H9 (cell line): Measurements from ENCODE around the gene NTNG2. TPM values are rescaled to one million over a fixed set of nuclear protein-coding genes. Genes with fewer than 3 reads are reported as not detected.

ENCODE experiments used
- DNase-seq: peaks from one replicate; pipeline ENCODE4 v3.0.0-alpha.2; 2017
- H2AFZ ChIP-seq: one replicate; pipeline ENCODE4 v1.6.1; 2013; ENCODE audit warnings: mild to moderate bottlenecking, low read length, control low read depth, moderate library complexity
- H2AK5ac ChIP-seq: 2 replicates; pipeline ENCODE4 v1.6.1; 2013; ENCODE audit warnings: low read length, control low read depth, mixed read lengths; ENCODE audit not compliant: insufficient read length
- H2BK120ac ChIP-seq: one replicate; pipeline ENCODE4 v1.6.1; 2013; ENCODE audit warnings: low read depth, mild to moderate bottlenecking, low read length, control low read depth, inconsistent platforms; ENCODE audit not compliant: poor library complexity, severe bottlenecking
- H2BK12ac ChIP-seq: 2 replicates; pipeline ENCODE4 v1.6.1; 2013; ENCODE audit warnings: low read length, control low read depth, mixed read lengths, low read depth; ENCODE audit not compliant: insufficient read length
- H2BK15ac ChIP-seq: 2 replicates; pipeline ENCODE4 v1.6.1; 2013; ENCODE audit warnings: low read depth, low read length, control low read depth
- H2BK20ac ChIP-seq: one replicate; pipeline ENCODE4 v1.6.1; 2013; ENCODE audit warnings: low read depth, mild to moderate bottlenecking, low read length, control low read depth, inconsistent platforms; ENCODE audit not compliant: poor library complexity, severe bottlenecking
- H2BK5ac ChIP-seq: 2 replicates; pipeline ENCODE4 v1.6.1; 2013; ENCODE audit warnings: low read length, control low read depth, mixed read lengths; ENCODE audit not compliant: insufficient read length
- H3K14ac ChIP-seq: 2 replicates; pipeline ENCODE4 v1.6.1; 2013; ENCODE audit warnings: low read length, control low read depth; ENCODE audit not compliant: insufficient read depth
- H3K18ac ChIP-seq: 2 replicates; pipeline ENCODE4 v1.6.1; 2013; ENCODE audit warnings: low read depth, mild to moderate bottlenecking, mixed read lengths, low read length, control low read depth; ENCODE audit not compliant: insufficient read length
- H3K23ac ChIP-seq: 2 replicates; pipeline ENCODE4 v1.6.1; 2013; ENCODE audit warnings: low read length, control low read depth, mixed read lengths, low read depth; ENCODE audit not compliant: insufficient read length
- H3K23me2 ChIP-seq: 2 replicates; pipeline ENCODE4 v1.6.1; 2013; ENCODE audit warnings: low read depth, mild to moderate bottlenecking, mixed read lengths, low read length, control low read depth; ENCODE audit not compliant: insufficient read length, poor library complexity, severe bottlenecking
- H3K27ac ChIP-seq: 2 replicates; pipeline ENCODE4 v1.5.1; 2013; ENCODE audit warnings: low read length, control low read depth, mixed read lengths, low read depth; ENCODE audit not compliant: insufficient read length
- H3K27me3 ChIP-seq: 2 replicates; pipeline ENCODE4 v1.6.1; 2013; ENCODE audit warnings: low read length, control low read depth, inconsistent platforms; ENCODE audit not compliant: insufficient read depth
- H3K4ac ChIP-seq: 2 replicates; pipeline ENCODE4 v1.6.1; 2013; ENCODE audit warnings: low read depth, mild to moderate bottlenecking, control low read depth, inconsistent platforms, low read length, moderate library complexity
- H3K4me1 ChIP-seq: 2 replicates; pipeline ENCODE4 v1.6.1; 2013; ENCODE audit warnings: low read length, control low read depth, inconsistent platforms; ENCODE audit not compliant: insufficient read depth
- H3K4me2 ChIP-seq: 2 replicates; pipeline ENCODE4 v1.6.1; 2013; ENCODE audit warnings: low read length, control low read depth, mixed read lengths; ENCODE audit not compliant: insufficient read length, insufficient read depth
- H3K56ac ChIP-seq: 2 replicates; pipeline ENCODE4 v1.6.1; 2013; ENCODE audit warnings: low read depth, mild to moderate bottlenecking, mixed read lengths, low read length, control low read depth; ENCODE audit not compliant: insufficient read length
- H3K79me1 ChIP-seq: 2 replicates; pipeline ENCODE4 v1.6.1; 2013; ENCODE audit warnings: low read depth, mild to moderate bottlenecking, moderate library complexity, low read length, control low read depth, inconsistent platforms; ENCODE audit not compliant: insufficient read depth, poor library complexity, severe bottlenecking
- H3K79me2 ChIP-seq: 2 replicates; pipeline ENCODE4 v1.6.1; 2013; ENCODE audit warnings: low read length, control low read depth, inconsistent platforms; ENCODE audit not compliant: insufficient read depth
- H3K9ac ChIP-seq: 2 replicates; pipeline ENCODE4 v1.6.1; 2013; ENCODE audit warnings: low read length, control low read depth, mixed read lengths; ENCODE audit not compliant: insufficient read length; ENCODE audit errors: extremely low read depth
- H3K9me3 ChIP-seq: one replicate; pipeline ENCODE4 v1.6.1; 2013; ENCODE audit warnings: low read depth, low read length, inconsistent platforms; ENCODE audit not compliant: control insufficient read depth
- H3T11ph ChIP-seq: one replicate; pipeline ENCODE4 v1.6.1; 2013; ENCODE audit warnings: mild to moderate bottlenecking, low read length, control low read depth, inconsistent platforms
- H4K20me1 ChIP-seq: one replicate; pipeline ENCODE4 v1.6.1; 2013; ENCODE audit not compliant: control insufficient read depth, insufficient read length, insufficient read depth
- H4K5ac ChIP-seq: 2 replicates; pipeline ENCODE4 v1.6.1; 2013; ENCODE audit warnings: low read depth, mild to moderate bottlenecking, mixed read lengths, low read length, control low read depth; ENCODE audit not compliant: insufficient read length
- H4K8ac ChIP-seq: replicated peaks from 2 replicates; pipeline ENCODE4 v1.6.1; 2013; ENCODE audit warnings: low read length, control low read depth, mixed read lengths, low read depth; ENCODE audit not compliant: insufficient read length
- H4K91ac ChIP-seq: 2 replicates; pipeline ENCODE4 v1.6.1; 2013; ENCODE audit warnings: low read depth, mild to moderate bottlenecking, moderate library complexity, mixed read lengths, low read length, control low read depth; ENCODE audit not compliant: insufficient read length
- H3K27ac Mint-ChIP-seq, 3 experiments: 2 replicates in 2 of 3; 3 replicates in 1 of 3; pipeline ENCODE4 v1.8.0; 2020 to 2021; ENCODE audit warnings: mixed read lengths in 3 of 3, mild to moderate bottlenecking in 1 of 3, moderate library complexity in 1 of 3
- H3K27me3 Mint-ChIP-seq: 2 replicates; pipeline ENCODE4 v1.8.0; 2021; ENCODE audit warnings: low read depth, mild to moderate bottlenecking, moderate library complexity, mixed read lengths
- H3K36me3 Mint-ChIP-seq, 3 experiments: 2 replicates in 2 of 3; 3 replicates in 1 of 3; pipeline ENCODE4 v1.8.0; 2020 to 2021; ENCODE audit warnings: low read depth in 3 of 3, mixed read lengths in 3 of 3; ENCODE audit not compliant: insufficient read depth in 1 of 3
- H3K4me1 Mint-ChIP-seq, 2 experiments: 2 replicates each; pipeline ENCODE4 v1.8.0; 2020; ENCODE audit warnings: mixed read lengths in 2 of 2
- H3K4me3 Mint-ChIP-seq, 2 experiments: 2 replicates in 1 of 2; 3 replicates in 1 of 2; pipeline ENCODE4 v1.8.0; 2020 to 2021; ENCODE audit warnings: mild to moderate bottlenecking in 2 of 2, mixed read lengths in 2 of 2, moderate library complexity in 1 of 2
- H3K9me3 Mint-ChIP-seq, 2 experiments: 2 replicates in 1 of 2; 3 replicates in 1 of 2; pipeline ENCODE4 v1.8.0; 2020; ENCODE audit warnings: mild to moderate bottlenecking in 2 of 2, mixed read lengths in 2 of 2, moderate library complexity in 1 of 2
- CTCF ChIP-seq: fragments of 200-600 bp; sonication (generic); conservative IDR thresholded peaks from 3 replicates; pipeline ENCODE4 v1.8.0; 2021; ENCODE audit warnings: antibody characterized with exemption, mild to moderate bottlenecking
- WGBS: extraction: QIAGEN DNeasy Blood & Tissue Kit; methylation state at CpG from one replicate; pipeline ENCODE4 v1.1.7; 2013; ENCODE audit warnings: missing lambda C conversion rate, low lambda C conversion rate, mixed read lengths; ENCODE audit not compliant: insufficient read length; ENCODE audit errors: extremely low coverage; 5-methylcytosine and 5-hydroxymethylcytosine counted together
- total RNA-seq: library from RNA; stranded (reverse); gene quantifications from 2 replicates; pipeline ENCODE4 v1.2.1, GENCODE V29; 2021

NTNG2 gene
- total RNA-seq, 1 experiment from 2014 or later = 0.52 TPM

- no peaks in the 10 kb centered on the region; a peak in 1 of 7 replicates for H3K36me3 Mint-ChIP-seq
Observed at GRCh38 chr9:132238992-132239391, 77.1 kb downstream of the NTNG2 start.

More at GRCh38 chr9:132238992-132239391, 77.1 kb downstream of the NTNG2 start:
- no peaks in the 10 kb centered on the region; the same call in 1 of the 2 replicates for H3K27me3 ChIP-seq
- H3K79me1 ChIP-seq = no peaks in the 10 kb centered on the region
- Mint-ChIP-seq H3K4me1 (peaks cover 10 to 35% of the 10 kb centered on the region in 2 experiments; a peak in 3 of 4 replicates), H3K27ac (no peak overlapping the region), H3K9me3 (no peaks in the 10 kb centered on the region), H3K27me3 (peaks cover 49% of the 10 kb centered on the region), H3K4me3 (no peak overlapping the region)
- H2BK15ac ChIP-seq = no peak overlapping the region
- no peak overlapping the region for H2BK120ac ChIP-seq
- no peak overlapping the region for H3K4me2 ChIP-seq
- no peaks in the 10 kb centered on the region for H3K9me3 ChIP-seq
- no peak overlapping the region for H4K91ac ChIP-seq
- H3K4ac ChIP-seq = no peak overlapping the region
- DNase-seq = no peak
- H2BK20ac ChIP-seq = no peak overlapping the region
- no peak overlapping the region for H4K5ac ChIP-seq
- H3K23me2 ChIP-seq = peaks cover 15% of the 10 kb centered on the region
- H2AFZ ChIP-seq = no peak overlapping the region
- H3K79me2 ChIP-seq = no peaks in the 10 kb centered on the region
- H3K14ac ChIP-seq = no peak overlapping the region
- H3K27ac ChIP-seq = no peak overlapping the region
- H3K4me1 ChIP-seq = no peaks in the 10 kb centered on the region
- H3K56ac ChIP-seq = no peak overlapping the region
- TF ChIP-seq CTCF = no peak
- H3T11ph ChIP-seq = no peak overlapping the region
- no peaks in the 10 kb centered on the region for H4K20me1 ChIP-seq
- no CpG with 5 or more reads among the region's 19 CpGs for WGBS
- H2AK5ac ChIP-seq = no peak overlapping the region
- H3K9ac ChIP-seq = no peak overlapping the region
- no peak overlapping the region for H3K18ac ChIP-seq
- H2BK12ac ChIP-seq = no peak overlapping the region
- H2BK5ac ChIP-seq = no peak overlapping the region
- no peak overlapping the region for H4K8ac ChIP-seq
- H3K23ac ChIP-seq = no peak overlapping the region
